Erythroblast (primary cell): ENCODE results near the gene SLC26A9.
"Not testable (repeated sequence)": the region's sequence is repeated elsewhere in the genome, so short reads cannot be mapped to it uniquely, and the experiment has no call there.

Experiments
- GATA1 ChIP-seq: IDR thresholded peaks from 2 replicates; pipeline ENCODE4 v1.6.1; 2011; ENCODE audit warnings: low read depth, mild to moderate bottlenecking, control low read depth, low read length, moderate library complexity
- POLR2A ChIP-seq: IDR thresholded peaks from 2 replicates; pipeline ENCODE4 v1.6.1; 2011; ENCODE audit warnings: mild to moderate bottlenecking, low read length

- not testable (repeated sequence) for TF ChIP-seq POLR2A, GATA1
These were observed 38.2 kb downstream of the SLC26A9 start for GRCh38 chr1:205905095-205905494.
